Right lobe of liver (tissue), 6 donors: ENCODE data around the gene CDH4. TPM values are rescaled to one million over a fixed set of nuclear protein-coding genes. Genes with fewer than 3 reads are reported as not detected.

Experiments
- ATAC-seq, 4 donors: fragments of 200-7000 bp; cut with Tn5 transposase; one replicate each; pipeline ENCODE4 v1.9.1; 2020; ENCODE audit warnings: mild to moderate bottlenecking in 4 of 4, moderate library complexity in 4 of 4
- DNase-seq, 3 donors: peaks; one replicate each; pipeline ENCODE4 v3.0.0-alpha.2; 2020
- H3K27ac ChIP-seq, 3 donors: fragments of 200-600 bp; one replicate each; pipeline ENCODE4 v1.8.0; 2022
- H3K27me3 ChIP-seq, 2 donors: fragments of 200-600 bp; one replicate each; pipeline ENCODE4 v1.8.0; 2022
- H3K36me3 ChIP-seq, 4 donors: fragments of 200-600 bp; sonication (generic) in 1 of 4; one replicate each; pipeline versions ENCODE4 v1.5.1 to v1.8.0; 2017 to 2022; ENCODE audit warnings: control low read depth in 1 of 4
- H3K4me1 ChIP-seq, 4 donors: fragments of 200-600 bp; sonication (generic) in 1 of 4; one replicate each; pipeline versions ENCODE4 v1.5.1 to v1.8.0; 2017 to 2022; ENCODE audit warnings: control low read depth in 1 of 4
- H3K4me3 ChIP-seq, 3 donors: fragments of 200-600 bp; one replicate each; pipeline ENCODE4 v1.8.0; 2022
- H3K9me3 ChIP-seq, 4 donors: fragments of 200-600 bp; sonication (generic) in 1 of 4; one replicate each; pipeline versions ENCODE4 v1.5.1 to v1.8.0; 2017 to 2022; ENCODE audit warnings: control low read depth in 1 of 4
- POLR2A ChIP-seq: fragments of 450-650 bp; IDR thresholded peaks from one replicate; pipeline ENCODE4 v1.6.1; 2017; ENCODE audit warnings: antibody characterized with exemption, mild to moderate bottlenecking
- WGBS: methylation state at CpG from one replicate; pipeline ENCODE4 v1.1.6; 2018; ENCODE audit warnings: low coverage, low lambda C conversion rate; ENCODE audit not compliant: insufficient coverage; ENCODE audit errors: missing lambda C conversion rate; 5-methylcytosine and 5-hydroxymethylcytosine counted together
- intact Hi-C, 2 donors: fragments of 100-400 bp; cut with DNase I; formaldehyde crosslinking; loops; one replicate each; pipeline versions ENCODE4 v1.11.2 to v1.14.1; 2022
- total RNA-seq, 6 experiments: library from RNA; depleted of rRNA in 2 of 6; stranded (reverse); fragments of >200 nt in 2 of 6; fragmentation: NEBNext Ultra II Directional in 3 of 6; extraction: Animal tissue kit (Norgen Biotek cat#: 25700) in 3 of 6; gene quantifications; one replicate each; pipeline versions ENCODE4 v1.1.0 to v1.2.4, GENCODE V29; 2016 to 2023
- TF ChIP-seq, protein P1 (sequence below), 4 donors: fragments of 200-600 bp in 3 of 4; fragments of 450-650 bp in 1 of 4; IDR thresholded peaks; one replicate each; pipeline versions ENCODE4 v1.5.1 to v1.8.0; 2016 to 2022; ENCODE audit warnings: antibody characterized with exemption in 4 of 4, mild to moderate bottlenecking in 2 of 4
- donor health status: DM: no; HTN: yes; CAD: no.
- donor health status: DM: no; HTN: no; CAD: no.
- donor health status: DM: no; HTN: no; CAD: no.
- donor health status: DM: no; HTN: yes; CAD: no.
- donor health status: DM: no; HTN: yes; CAD: no.

Gene CDH4
- total RNA-seq, 6 experiments from 2014 or later: 0.02 to 0.14 (median 0.09) TPM; not detected in 3

- Histone ChIP-seq H3K27me3 (no peaks in the 10 kb centered on the region), H3K9me3 (no peaks in the 10 kb centered on the region), H3K27ac (no peak overlapping the region), H3K4me1 (no peaks in the 10 kb centered on the region), H3K36me3 (no peaks in the 10 kb centered on the region), H3K4me3 (no peak overlapping the region)
- no peak for ATAC-seq
- 55% methylated on average over 3 of the region's 6 CpGs for WGBS
- intact Hi-C loops: no loop called here
- no peak for TF ChIP-seq POLR2A
- TF ChIP-seq, protein P1, sequence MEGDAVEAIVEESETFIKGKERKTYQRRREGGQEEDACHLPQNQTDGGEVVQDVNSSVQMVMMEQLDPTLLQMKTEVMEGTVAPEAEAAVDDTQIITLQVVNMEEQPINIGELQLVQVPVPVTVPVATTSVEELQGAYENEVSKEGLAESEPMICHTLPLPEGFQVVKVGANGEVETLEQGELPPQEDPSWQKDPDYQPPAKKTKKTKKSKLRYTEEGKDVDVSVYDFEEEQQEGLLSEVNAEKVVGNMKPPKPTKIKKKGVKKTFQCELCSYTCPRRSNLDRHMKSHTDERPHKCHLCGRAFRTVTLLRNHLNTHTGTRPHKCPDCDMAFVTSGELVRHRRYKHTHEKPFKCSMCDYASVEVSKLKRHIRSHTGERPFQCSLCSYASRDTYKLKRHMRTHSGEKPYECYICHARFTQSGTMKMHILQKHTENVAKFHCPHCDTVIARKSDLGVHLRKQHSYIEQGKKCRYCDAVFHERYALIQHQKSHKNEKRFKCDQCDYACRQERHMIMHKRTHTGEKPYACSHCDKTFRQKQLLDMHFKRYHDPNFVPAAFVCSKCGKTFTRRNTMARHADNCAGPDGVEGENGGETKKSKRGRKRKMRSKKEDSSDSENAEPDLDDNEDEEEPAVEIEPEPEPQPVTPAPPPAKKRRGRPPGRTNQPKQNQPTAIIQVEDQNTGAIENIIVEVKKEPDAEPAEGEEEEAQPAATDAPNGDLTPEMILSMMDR (IDR thresholded peaks at IDR 0.05): no peak
- no peak for DNase-seq
Measured at GRCh38 chr20:61407561-61407960, 155.5 kb downstream of the CDH4 start.

- H3K9me3 ChIP-seq: no peaks in the 10 kb centered on the region
- no peaks in the 10 kb centered on the region for H3K36me3 ChIP-seq
- intact Hi-C loops: no loop called here
- H3K4me1 ChIP-seq: no peaks in the 10 kb centered on the region
- H3K4me3 ChIP-seq: no peak overlapping the region
- H3K27me3 ChIP-seq: no peaks in the 10 kb centered on the region
- 73% methylated on average over 16 of the region's 20 CpGs for WGBS
- no peak for TF ChIP-seq POLR2A
- TF ChIP-seq, protein P1 (IDR thresholded peaks at IDR 0.05): no peak
- no peak overlapping the region for H3K27ac ChIP-seq
- ATAC-seq (no peak), DNase-seq (no peak)
Measured at GRCh38 chr20:61408951-61409740, 157.1 kb downstream of the CDH4 start.

DNA sequence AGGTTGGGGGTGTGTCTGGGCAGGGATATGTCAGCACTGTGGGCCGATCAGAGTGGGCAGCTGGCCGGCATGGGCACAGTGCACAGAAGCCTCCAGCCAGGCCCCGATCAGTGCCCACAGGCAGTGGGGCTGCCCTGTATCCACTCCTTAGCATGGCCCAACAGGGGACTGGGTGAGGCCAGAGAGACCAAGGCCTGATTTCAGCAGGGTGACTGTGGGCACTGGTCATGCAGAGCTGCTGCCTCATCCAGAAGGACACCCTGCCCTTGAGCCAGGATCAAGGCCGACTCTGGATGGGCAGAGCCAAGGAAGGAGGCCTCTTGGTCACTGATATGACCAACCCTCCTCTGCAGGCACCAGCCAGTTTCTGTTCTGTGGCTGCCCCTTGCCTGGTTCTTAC, 159.7 kb downstream of the CDH4 start:
- TF ChIP-seq, protein P1 (IDR thresholded peaks at IDR 0.05): no peak
- TF ChIP-seq POLR2A: no peak
- no peak overlapping the region for H3K4me3 ChIP-seq

GRCh38 chr20:61413752-61414151, 161.7 kb downstream of the CDH4 start:
- no peak overlapping the region for H3K27ac ChIP-seq
- no peaks in the 10 kb centered on the region for H3K27me3 ChIP-seq
- intact Hi-C loops: no loop called here
- 74% methylated on average over 3 of the region's 4 CpGs for WGBS
- DNase-seq: no peak
- H3K36me3 ChIP-seq: no peaks in the 10 kb centered on the region
- no peak overlapping the region for H3K4me3 ChIP-seq
- TF ChIP-seq, protein P1 (IDR thresholded peaks at IDR 0.05): no peak
- TF ChIP-seq POLR2A: no peak
- ATAC-seq: no peak
- H3K4me1 ChIP-seq: no peaks in the 10 kb centered on the region
- H3K9me3 ChIP-seq: no peaks in the 10 kb centered on the region

More for the DNA sequence above, 159.7 kb downstream of the CDH4 start:
- no peaks in the 10 kb centered on the region for H3K9me3 ChIP-seq
- H3K4me1 ChIP-seq: no peaks in the 10 kb centered on the region
- H3K27me3 ChIP-seq: no peaks in the 10 kb centered on the region
- H3K36me3 ChIP-seq: no peaks in the 10 kb centered on the region
- no peak overlapping the region for H3K27ac ChIP-seq
- intact Hi-C loops: no loop called here
- ATAC-seq (no peak), DNase-seq (no peak)
- WGBS: 0% methylated on average over 2 of the region's 4 CpGs
